Gastrocnemius medialis (tissue), 4 donors: ENCODE measurements around the gene ISL2.

Experiments used
- POLR2A ChIP-seq, 2 donors: fragments of 450-650 bp; IDR thresholded peaks; one replicate each; pipeline ENCODE4 v1.6.1; 2017; ENCODE audit warnings: antibody characterized with exemption in 2 of 2, mild to moderate bottlenecking in 2 of 2, moderate library complexity in 2 of 2
- TF ChIP-seq, protein P1 (sequence below), 5 experiments: fragments of 450-650 bp in 3 of 5; fragments of 200-600 bp in 2 of 5; sonication (generic) in 2 of 5; IDR thresholded peaks in 4 of 5; conservative IDR thresholded peaks in 1 of 5; 1 replicate in 4 of 5; 2 replicates in 1 of 5; pipeline ENCODE4 v1.5.1; 2016 to 2019; ENCODE audit warnings: antibody characterized with exemption in 5 of 5, mild to moderate bottlenecking in 3 of 5, moderate library complexity in 3 of 5

DNA sequence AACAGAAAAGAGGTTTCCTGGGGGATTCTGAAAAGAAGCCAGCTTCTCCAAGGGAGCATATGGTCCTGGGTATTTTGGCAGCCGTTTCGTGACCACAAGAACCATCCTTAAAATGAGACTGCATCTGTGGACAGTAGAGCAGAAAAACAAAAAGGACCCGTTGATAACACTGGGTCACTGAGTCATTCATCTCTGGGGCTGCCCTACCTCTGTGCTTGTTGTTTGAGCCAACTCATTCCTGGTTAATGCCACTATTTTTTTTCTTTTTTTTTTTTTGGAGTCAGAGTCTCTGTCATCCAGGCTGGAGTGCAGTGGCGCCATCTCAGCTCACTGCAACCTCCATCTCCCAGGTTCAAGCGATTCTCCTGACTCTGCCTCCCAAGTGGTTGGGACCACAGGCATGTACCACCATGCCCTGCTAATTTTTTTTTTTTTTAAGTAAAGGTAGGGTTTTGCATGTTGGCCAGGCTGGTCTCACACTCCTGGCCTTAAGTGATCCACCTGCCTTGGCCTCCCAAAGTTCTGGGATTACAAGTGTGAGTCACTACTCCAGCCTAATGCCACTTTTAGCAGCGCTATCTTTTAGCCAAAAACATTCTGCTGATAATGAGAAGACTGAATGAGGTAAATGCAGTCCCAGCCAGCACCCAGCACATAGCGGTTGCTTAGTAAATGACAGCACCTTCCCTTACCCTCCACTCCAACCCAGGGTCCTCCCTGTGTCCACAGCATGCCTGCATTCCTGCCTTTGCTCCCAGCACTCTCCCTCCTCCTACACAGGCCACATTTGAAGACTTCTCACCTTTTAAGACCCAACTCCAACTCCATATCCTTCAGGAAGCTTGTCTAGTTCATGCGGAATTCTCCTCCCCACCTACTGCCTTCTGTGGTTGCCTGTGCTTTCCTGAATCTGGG lies 9.1 kb upstream of the ISL2 start:
- TF ChIP-seq, protein P1, sequence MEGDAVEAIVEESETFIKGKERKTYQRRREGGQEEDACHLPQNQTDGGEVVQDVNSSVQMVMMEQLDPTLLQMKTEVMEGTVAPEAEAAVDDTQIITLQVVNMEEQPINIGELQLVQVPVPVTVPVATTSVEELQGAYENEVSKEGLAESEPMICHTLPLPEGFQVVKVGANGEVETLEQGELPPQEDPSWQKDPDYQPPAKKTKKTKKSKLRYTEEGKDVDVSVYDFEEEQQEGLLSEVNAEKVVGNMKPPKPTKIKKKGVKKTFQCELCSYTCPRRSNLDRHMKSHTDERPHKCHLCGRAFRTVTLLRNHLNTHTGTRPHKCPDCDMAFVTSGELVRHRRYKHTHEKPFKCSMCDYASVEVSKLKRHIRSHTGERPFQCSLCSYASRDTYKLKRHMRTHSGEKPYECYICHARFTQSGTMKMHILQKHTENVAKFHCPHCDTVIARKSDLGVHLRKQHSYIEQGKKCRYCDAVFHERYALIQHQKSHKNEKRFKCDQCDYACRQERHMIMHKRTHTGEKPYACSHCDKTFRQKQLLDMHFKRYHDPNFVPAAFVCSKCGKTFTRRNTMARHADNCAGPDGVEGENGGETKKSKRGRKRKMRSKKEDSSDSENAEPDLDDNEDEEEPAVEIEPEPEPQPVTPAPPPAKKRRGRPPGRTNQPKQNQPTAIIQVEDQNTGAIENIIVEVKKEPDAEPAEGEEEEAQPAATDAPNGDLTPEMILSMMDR (IDR thresholded peaks at IDR 0.05 in 4 of 5, conservative IDR thresholded peaks at IDR 0.05 in 1 of 5), result no peak
- TF ChIP-seq POLR2A (IDR thresholded peaks at IDR 0.05), result no peak
